Measurements from ENCODE around the gene ACACA.

The ACACA gene

GRCh38 chr17:37259030-37259735 lies 147.5 kb downstream of the ACACA start:
- Histone ChIP-seq H3K9me3 (ENCODE audit: control insufficient read depth, insufficient read depth, low read length) (no peaks in the 10 kb centered on the region), H3K27ac (ENCODE audit: low read depth, low read length) (no peak overlapping the region), H3K9ac (ENCODE audit: low read depth, low read length) (no peak overlapping the region), H3K27me3 (ENCODE audit: control insufficient read depth, insufficient read depth, low read length) (no peaks in the 10 kb centered on the region), H3K4me3 (ENCODE audit: low read depth, low read length) (no peak overlapping the region), H3K36me3 (ENCODE audit: control insufficient read depth, insufficient read depth, low read length) (peaks cover 89% of the 10 kb centered on the region), H3K4me1 (ENCODE audit: control insufficient read depth, insufficient read depth, low read length) (no peaks in the 10 kb centered on the region)

GRCh38 chr17:37256627-37257026 lies 150.0 kb downstream of the ACACA start:
- no peak overlapping the region for H3K27ac ChIP-seq (ENCODE audit: low read depth, low read length)
- no peaks in the 10 kb centered on the region for H3K4me1 ChIP-seq (ENCODE audit: control insufficient read depth, insufficient read depth, low read length)
- no peak overlapping the region for H3K4me3 ChIP-seq (ENCODE audit: low read depth, low read length)
- peaks cover 83% of the 10 kb centered on the region for H3K36me3 ChIP-seq (ENCODE audit: control insufficient read depth, insufficient read depth, low read length)
- no peaks in the 10 kb centered on the region for H3K9me3 ChIP-seq (ENCODE audit: control insufficient read depth, insufficient read depth, low read length)
- no peaks in the 10 kb centered on the region for H3K27me3 ChIP-seq (ENCODE audit: control insufficient read depth, insufficient read depth, low read length)
- H3K9ac ChIP-seq (ENCODE audit: low read depth, low read length), result no peak overlapping the region

GRCh38 chr17:37255432-37255831 lies 151.2 kb downstream of the ACACA start:
- Histone ChIP-seq H3K9me3 (ENCODE audit: control insufficient read depth, insufficient read depth, low read length) (no peaks in the 10 kb centered on the region), H3K9ac (ENCODE audit: low read depth, low read length) (no peak overlapping the region), H3K4me1 (ENCODE audit: control insufficient read depth, insufficient read depth, low read length) (no peaks in the 10 kb centered on the region), H3K36me3 (ENCODE audit: control insufficient read depth, insufficient read depth, low read length) (peaks cover 79% of the 10 kb centered on the region), H3K4me3 (ENCODE audit: low read depth, low read length) (no peak overlapping the region), H3K27me3 (ENCODE audit: control insufficient read depth, insufficient read depth, low read length) (no peaks in the 10 kb centered on the region), H3K27ac (ENCODE audit: low read depth, low read length) (no peak overlapping the region)

GRCh38 chr17:37247825-37248224 lies 158.8 kb downstream of the ACACA start:
- no peak overlapping the region for H3K9ac ChIP-seq (ENCODE audit: low read depth, low read length)
- H3K36me3 ChIP-seq (ENCODE audit: control insufficient read depth, insufficient read depth, low read length), result peaks cover 94% of the 10 kb centered on the region
- H3K27ac ChIP-seq (ENCODE audit: low read depth, low read length), result no peak overlapping the region
- H3K4me1 ChIP-seq (ENCODE audit: control insufficient read depth, insufficient read depth, low read length), result no peaks in the 10 kb centered on the region
- H3K27me3 ChIP-seq (ENCODE audit: control insufficient read depth, insufficient read depth, low read length), result no peaks in the 10 kb centered on the region
- no peaks in the 10 kb centered on the region for H3K9me3 ChIP-seq (ENCODE audit: control insufficient read depth, insufficient read depth, low read length)
- no peak overlapping the region for H3K4me3 ChIP-seq (ENCODE audit: low read depth, low read length)

- Histone ChIP-seq H3K36me3 (ENCODE audit: control insufficient read depth, insufficient read depth, low read length) (peaks cover 93% of the 10 kb centered on the region), H3K9me3 (ENCODE audit: control insufficient read depth, insufficient read depth, low read length) (no peaks in the 10 kb centered on the region), H3K4me3 (ENCODE audit: low read depth, low read length) (no peak overlapping the region), H3K27me3 (ENCODE audit: control insufficient read depth, insufficient read depth, low read length) (no peaks in the 10 kb centered on the region), H3K4me1 (ENCODE audit: control insufficient read depth, insufficient read depth, low read length) (no peaks in the 10 kb centered on the region), H3K9ac (ENCODE audit: low read depth, low read length) (no peak overlapping the region), H3K27ac (ENCODE audit: low read depth, low read length) (no peak overlapping the region)
These were observed 160.6 kb downstream of the ACACA start for GRCh38 chr17:37246085-37246484.

GRCh38 chr17:37240381-37240780 lies 166.3 kb downstream of the ACACA start:
- Histone ChIP-seq H3K36me3 (ENCODE audit: control insufficient read depth, insufficient read depth, low read length) (peaks cover 98% of the 10 kb centered on the region), H3K27me3 (ENCODE audit: control insufficient read depth, insufficient read depth, low read length) (no peaks in the 10 kb centered on the region), H3K27ac (ENCODE audit: low read depth, low read length) (no peak overlapping the region), H3K4me3 (ENCODE audit: low read depth, low read length) (no peak overlapping the region), H3K9ac (ENCODE audit: low read depth, low read length) (no peak overlapping the region), H3K9me3 (ENCODE audit: control insufficient read depth, insufficient read depth, low read length) (no peaks in the 10 kb centered on the region), H3K4me1 (ENCODE audit: control insufficient read depth, insufficient read depth, low read length) (no peaks in the 10 kb centered on the region)

GRCh38 chr17:37239690-37240334 lies 166.8 kb downstream of the ACACA start:
- Histone ChIP-seq H3K36me3 (ENCODE audit: control insufficient read depth, insufficient read depth, low read length) (peaks cover 98% of the 10 kb centered on the region), H3K9me3 (ENCODE audit: control insufficient read depth, insufficient read depth, low read length) (no peaks in the 10 kb centered on the region), H3K27ac (ENCODE audit: low read depth, low read length) (no peak overlapping the region), H3K4me1 (ENCODE audit: control insufficient read depth, insufficient read depth, low read length) (no peaks in the 10 kb centered on the region), H3K4me3 (ENCODE audit: low read depth, low read length) (no peak overlapping the region), H3K9ac (ENCODE audit: low read depth, low read length) (no peak overlapping the region), H3K27me3 (ENCODE audit: control insufficient read depth, insufficient read depth, low read length) (no peaks in the 10 kb centered on the region)

- no peaks in the 10 kb centered on the region for H3K27me3 ChIP-seq (ENCODE audit: control insufficient read depth, insufficient read depth, low read length)
- H3K27ac ChIP-seq (ENCODE audit: low read depth, low read length), result no peak overlapping the region
- H3K9me3 ChIP-seq (ENCODE audit: control insufficient read depth, insufficient read depth, low read length), result no peaks in the 10 kb centered on the region
- no peaks in the 10 kb centered on the region for H3K4me1 ChIP-seq (ENCODE audit: control insufficient read depth, insufficient read depth, low read length)
- H3K9ac ChIP-seq (ENCODE audit: low read depth, low read length), result no peak overlapping the region
- peaks cover 86% of the 10 kb centered on the region for H3K36me3 ChIP-seq (ENCODE audit: control insufficient read depth, insufficient read depth, low read length)
- H3K4me3 ChIP-seq (ENCODE audit: low read depth, low read length), result no peak overlapping the region
These were observed 172.5 kb downstream of the ACACA start for GRCh38 chr17:37234106-37234505.

GRCh38 chr17:37233036-37233435 lies 173.6 kb downstream of the ACACA start:
- H3K27me3 ChIP-seq (ENCODE audit: control insufficient read depth, insufficient read depth, low read length), result no peaks in the 10 kb centered on the region
- H3K4me1 ChIP-seq (ENCODE audit: control insufficient read depth, insufficient read depth, low read length), result no peaks in the 10 kb centered on the region
- no peaks in the 10 kb centered on the region for H3K9me3 ChIP-seq (ENCODE audit: control insufficient read depth, insufficient read depth, low read length)
- no peak overlapping the region for H3K4me3 ChIP-seq (ENCODE audit: low read depth, low read length)
- peaks cover 78% of the 10 kb centered on the region for H3K36me3 ChIP-seq (ENCODE audit: control insufficient read depth, insufficient read depth, low read length)
- H3K27ac ChIP-seq (ENCODE audit: low read depth, low read length), result no peak overlapping the region
- H3K9ac ChIP-seq (ENCODE audit: low read depth, low read length), result no peak overlapping the region

GRCh38 chr17:37231887-37232286 lies 174.7 kb downstream of the ACACA start:
- H3K9me3 ChIP-seq (ENCODE audit: control insufficient read depth, insufficient read depth, low read length), result no peaks in the 10 kb centered on the region
- H3K4me3 ChIP-seq (ENCODE audit: low read depth, low read length), result no peak overlapping the region
- H3K36me3 ChIP-seq (ENCODE audit: control insufficient read depth, insufficient read depth, low read length), result peaks cover 68% of the 10 kb centered on the region
- no peaks in the 10 kb centered on the region; the same call in 1 of the 2 replicates for H3K4me1 ChIP-seq (ENCODE audit: control insufficient read depth, insufficient read depth, low read length)
- no peak overlapping the region for H3K27ac ChIP-seq (ENCODE audit: low read depth, low read length)
- H3K27me3 ChIP-seq (ENCODE audit: control insufficient read depth, insufficient read depth, low read length), result no peaks in the 10 kb centered on the region
- no peak overlapping the region for H3K9ac ChIP-seq (ENCODE audit: low read depth, low read length)

- Histone ChIP-seq H3K36me3 (ENCODE audit: control insufficient read depth, insufficient read depth, low read length) (peaks cover 61% of the 10 kb centered on the region), H3K9me3 (ENCODE audit: control insufficient read depth, insufficient read depth, low read length) (no peaks in the 10 kb centered on the region), H3K27me3 (ENCODE audit: control insufficient read depth, insufficient read depth, low read length) (no peaks in the 10 kb centered on the region), H3K4me1 (ENCODE audit: control insufficient read depth, insufficient read depth, low read length) (peaks cover 12% of the 10 kb centered on the region), H3K4me3 (ENCODE audit: low read depth, low read length) (no peak overlapping the region), H3K27ac (ENCODE audit: low read depth, low read length) (no peak overlapping the region), H3K9ac (ENCODE audit: low read depth, low read length) (no peak overlapping the region)
These were observed 176.0 kb downstream of the ACACA start for GRCh38 chr17:37230633-37231032.

Data from HUES48 (cell line).